OCI-LY7 (cell line): ENCODE measurements around the gene RBM47.

ENCODE experiments used
- EZH2phosphoT487 ChIP-seq: fragments of 200-600 bp; sonication (generic); IDR thresholded peaks from 2 replicates; pipeline ENCODE4 v1.6.1; 2018; ENCODE audit warnings: low read depth, borderline replicate concordance, mild to moderate bottlenecking, mixed run types, antibody characterized with exemption, low read length, moderate library complexity, mixed read lengths
- TF ChIP-seq, protein P1 (sequence below): fragments of 200-600 bp; sonication (generic); conservative IDR thresholded peaks from 2 replicates; pipeline ENCODE4 v1.5.1; 2014; ENCODE audit warnings: mild to moderate bottlenecking, antibody characterized with exemption, low read length, moderate library complexity, mixed read lengths

DNA sequence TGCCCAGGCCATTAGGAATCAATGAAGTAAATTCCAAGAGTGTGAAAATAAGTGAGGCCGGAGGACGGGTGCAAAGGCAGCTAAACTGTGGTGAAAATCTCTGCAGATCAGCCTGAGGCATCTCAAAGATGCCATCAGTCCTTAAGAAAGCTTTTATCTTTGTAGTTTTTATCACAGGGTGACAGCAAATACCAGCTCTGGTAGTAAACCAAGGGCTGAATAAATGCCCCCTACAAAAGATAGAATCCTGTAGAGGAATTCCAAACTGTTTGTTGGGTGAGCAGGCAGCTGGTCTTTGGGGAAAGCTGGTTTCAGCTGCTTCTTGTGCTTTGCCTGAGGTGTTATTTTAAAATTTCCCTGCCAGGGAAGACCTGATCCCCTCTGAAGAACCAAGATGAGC is 21.6 kb upstream of the RBM47 start:
- TF ChIP-seq, protein P1, sequence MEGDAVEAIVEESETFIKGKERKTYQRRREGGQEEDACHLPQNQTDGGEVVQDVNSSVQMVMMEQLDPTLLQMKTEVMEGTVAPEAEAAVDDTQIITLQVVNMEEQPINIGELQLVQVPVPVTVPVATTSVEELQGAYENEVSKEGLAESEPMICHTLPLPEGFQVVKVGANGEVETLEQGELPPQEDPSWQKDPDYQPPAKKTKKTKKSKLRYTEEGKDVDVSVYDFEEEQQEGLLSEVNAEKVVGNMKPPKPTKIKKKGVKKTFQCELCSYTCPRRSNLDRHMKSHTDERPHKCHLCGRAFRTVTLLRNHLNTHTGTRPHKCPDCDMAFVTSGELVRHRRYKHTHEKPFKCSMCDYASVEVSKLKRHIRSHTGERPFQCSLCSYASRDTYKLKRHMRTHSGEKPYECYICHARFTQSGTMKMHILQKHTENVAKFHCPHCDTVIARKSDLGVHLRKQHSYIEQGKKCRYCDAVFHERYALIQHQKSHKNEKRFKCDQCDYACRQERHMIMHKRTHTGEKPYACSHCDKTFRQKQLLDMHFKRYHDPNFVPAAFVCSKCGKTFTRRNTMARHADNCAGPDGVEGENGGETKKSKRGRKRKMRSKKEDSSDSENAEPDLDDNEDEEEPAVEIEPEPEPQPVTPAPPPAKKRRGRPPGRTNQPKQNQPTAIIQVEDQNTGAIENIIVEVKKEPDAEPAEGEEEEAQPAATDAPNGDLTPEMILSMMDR = no peak
- no peak for TF ChIP-seq EZH2phosphoT487
